Brain pericyte (primary cell): Measurements from ENCODE around the gene CCL27.
"Not testable (repeated sequence)": the region's sequence is repeated elsewhere in the genome, so short reads cannot be mapped to it uniquely, and the experiment has no call there.

Experiments used
- DNase-seq: peaks from one replicate; pipeline ENCODE4 v3.0.0-alpha.2; 2012; ENCODE audit warnings: low read depth, low spot score

CCL27 gene

DNA sequence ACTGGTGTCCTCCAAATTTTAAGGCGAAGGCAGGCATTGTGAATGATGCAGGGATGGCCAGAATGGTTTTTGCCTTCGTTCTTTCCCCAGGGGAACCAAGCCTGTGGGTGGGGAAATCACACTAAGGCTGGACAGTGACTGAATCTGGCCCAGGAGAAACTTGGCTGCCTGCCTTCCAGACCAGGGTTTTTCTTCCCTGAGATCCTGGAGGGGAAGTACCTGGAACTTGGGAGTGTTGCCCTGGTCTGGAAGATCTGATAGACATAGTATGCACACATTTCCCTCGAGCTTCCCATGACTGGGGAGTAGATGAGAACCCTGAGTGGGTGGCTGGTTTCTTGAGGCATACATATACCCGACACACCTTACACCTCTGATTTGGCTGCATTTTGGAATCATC is 11.1 kb downstream of the CCL27 start:
- no peak for DNase-seq

GRCh38 chr9:34650816-34651215 is 11.6 kb downstream of the CCL27 start:
- DNase-seq: no peak

GRCh38 chr9:34648673-34649072 is 13.8 kb downstream of the CCL27 start:
- DNase-seq: no peak

DNA sequence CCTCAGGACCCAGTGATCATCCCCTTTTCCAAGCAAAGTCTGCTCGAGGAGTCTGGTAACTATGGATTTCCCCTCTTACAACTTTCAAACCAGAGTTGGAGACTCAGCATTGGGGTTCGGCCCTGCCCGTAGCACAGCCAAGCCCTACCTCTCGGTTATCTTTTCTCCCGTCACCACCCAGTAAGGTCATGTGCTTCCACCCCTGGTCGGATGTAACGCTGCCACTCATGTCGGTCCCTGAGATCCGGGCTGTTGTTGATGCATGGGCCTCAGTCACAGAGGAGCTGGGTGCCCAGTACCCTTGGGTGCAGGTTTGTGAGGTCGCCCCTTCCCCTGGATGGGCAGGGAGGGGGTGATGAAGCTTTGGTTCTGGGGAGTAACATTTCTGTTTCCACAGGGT is 14.8 kb downstream of the CCL27 start:
- no peak for DNase-seq

DNA sequence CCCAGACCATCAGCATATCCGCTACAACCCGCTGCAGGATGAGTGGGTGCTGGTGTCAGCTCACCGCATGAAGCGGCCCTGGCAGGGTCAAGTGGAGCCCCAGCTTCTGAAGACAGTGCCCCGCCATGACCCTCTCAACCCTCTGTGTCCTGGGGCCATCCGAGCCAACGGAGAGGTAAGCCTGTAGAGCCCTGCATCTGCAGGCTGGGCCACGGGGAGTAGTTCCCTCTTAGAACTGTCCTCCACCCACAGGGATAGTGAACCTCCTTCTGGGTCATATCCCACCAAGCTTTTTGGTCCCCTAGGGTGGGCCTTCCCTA is 15.4 kb downstream of the CCL27 start:
- no peak for DNase-seq

DNA sequence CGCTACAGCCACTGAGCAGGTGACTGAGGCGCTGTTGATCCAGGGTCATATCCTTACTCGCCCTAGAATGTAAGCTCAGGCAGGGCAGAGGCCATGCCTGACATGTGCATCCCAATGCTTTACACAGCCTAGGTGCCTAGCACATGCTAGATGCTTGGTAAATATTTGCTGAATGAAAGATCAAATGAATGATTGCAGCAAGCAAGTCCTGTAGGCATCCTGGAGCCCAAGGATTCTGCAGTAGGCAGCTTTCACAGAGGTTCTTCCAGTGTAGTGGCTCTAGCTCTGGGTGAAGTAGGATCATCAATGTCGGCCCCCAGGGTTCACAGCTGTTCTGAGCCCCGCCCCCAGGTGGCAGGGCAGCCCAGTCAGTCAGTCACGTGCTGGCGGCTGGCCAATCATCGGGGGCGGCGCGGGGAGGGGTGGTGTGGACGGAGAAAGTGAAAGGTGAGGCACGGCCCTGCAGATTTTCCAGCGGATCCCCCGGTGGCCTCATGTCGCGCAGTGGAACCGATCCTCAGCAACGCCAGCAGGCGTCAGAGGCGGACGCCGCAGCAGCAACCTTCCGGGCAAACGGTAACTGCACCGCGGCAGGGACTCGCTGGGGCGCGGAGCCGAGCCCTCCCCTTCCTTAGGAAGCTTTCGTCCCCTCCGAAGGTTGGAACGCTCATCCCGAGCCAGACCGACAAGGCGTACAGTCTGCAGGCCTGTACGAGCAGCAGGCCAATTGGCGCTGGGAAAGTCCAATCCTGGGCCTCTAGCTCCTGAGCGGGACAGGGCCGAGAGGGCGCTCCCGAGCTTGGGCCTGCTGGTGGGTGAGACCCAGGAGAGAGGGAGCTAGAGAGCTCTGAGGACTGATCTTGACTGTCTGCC is 16.0 kb downstream of the CCL27 start, which contains the start of gene GALT:
Gene GALT (plus strand): TSS at position 465 of the 873 bp plus-strand sequence. CDS start 30 bp downstream, at position 495.
- DNase-seq: no peak

DNA sequence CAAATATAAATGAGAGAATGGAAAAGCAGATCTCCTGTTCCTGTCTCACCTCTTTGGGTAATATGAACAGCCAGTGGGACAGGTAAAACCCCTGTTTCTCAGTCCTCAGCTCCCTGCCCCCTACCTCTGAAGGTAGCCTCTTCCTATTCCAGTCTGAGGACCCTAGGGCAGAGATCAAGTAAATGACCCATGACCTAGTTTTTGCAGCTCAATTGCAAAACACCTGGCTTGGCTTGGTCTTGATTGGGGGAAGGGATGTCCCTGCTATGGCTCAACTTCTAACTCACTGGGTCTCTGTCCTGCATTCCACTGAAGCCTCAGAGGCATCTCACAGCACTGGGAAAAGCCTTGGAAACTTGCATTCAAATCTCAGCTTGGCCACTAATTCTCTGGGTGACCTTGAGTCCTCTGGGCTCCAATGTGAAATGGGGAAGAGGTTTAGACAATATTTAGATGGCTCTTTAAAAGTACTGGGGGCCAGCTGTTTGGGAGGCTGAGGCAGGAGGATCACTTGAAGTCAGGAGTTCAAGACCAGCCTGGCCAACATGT is 17.6 kb downstream of the CCL27 start:
- DNase-seq: no peak

DNA sequence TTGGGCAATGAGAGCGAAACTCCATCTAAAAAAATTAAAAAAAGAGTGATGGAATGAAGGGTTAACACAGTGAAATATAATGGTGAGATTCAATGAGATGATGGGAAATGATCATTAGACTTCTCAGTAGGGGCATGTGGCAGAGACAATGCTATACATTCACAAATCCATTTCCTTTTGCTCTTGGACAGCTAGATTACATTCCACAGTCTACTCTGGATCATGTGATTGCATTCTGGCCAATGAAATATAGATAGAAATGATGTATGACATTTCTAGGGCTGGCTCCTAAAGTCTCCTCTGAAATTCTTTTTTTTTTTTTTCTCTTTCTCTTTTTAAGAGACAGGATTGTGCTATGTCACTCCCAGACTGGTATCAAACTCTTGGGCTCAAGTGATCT is 19.8 kb downstream of the CCL27 start:
- no peak for DNase-seq

DNA sequence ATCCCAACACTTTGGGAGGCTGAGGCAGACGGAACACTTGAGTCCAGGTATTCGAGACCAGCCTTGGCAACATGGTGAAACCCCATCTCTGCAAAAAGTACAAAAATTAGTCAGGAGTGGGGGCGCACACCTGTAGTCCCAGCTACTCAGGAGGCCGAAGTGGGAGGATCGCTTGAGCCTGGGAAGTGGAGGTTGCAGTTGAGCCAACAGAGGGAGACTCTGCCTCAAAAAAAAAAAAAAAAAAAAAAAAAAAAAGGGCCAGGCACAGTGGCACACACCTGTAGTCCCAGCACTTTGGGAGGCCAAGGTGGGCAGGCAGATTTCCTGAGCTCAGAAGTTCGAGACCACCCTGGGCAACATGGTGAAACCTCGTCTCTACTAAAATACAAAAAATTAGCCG is 23.1 kb downstream of the CCL27 start:
- not testable (repeated sequence) for DNase-seq

DNA sequence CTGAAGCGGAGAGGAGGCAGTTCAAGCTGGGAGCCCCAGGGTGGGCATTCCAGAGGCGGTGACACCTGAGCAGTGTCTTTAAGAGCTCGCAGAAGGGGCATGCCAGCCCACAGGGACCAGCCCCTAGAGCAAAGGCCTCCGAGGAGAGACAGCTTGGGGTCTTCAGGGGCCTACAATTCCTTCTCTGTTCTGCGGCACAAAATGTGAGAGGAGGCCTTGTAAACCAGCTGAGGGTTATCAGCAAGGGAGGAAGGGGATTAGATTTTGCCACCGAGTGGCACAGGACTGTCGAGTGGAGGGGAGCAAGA is 24.4 kb downstream of the CCL27 start:
- DNase-seq: no peak

GRCh38 chr9:34637356-34638137 is 24.9 kb downstream of the CCL27 start, which contains the start of gene SIGMAR1:
TSS of gene SIGMAR1 (minus strand) at chr9:34637787. CDS start at chr9:34637697, 90 bp downstream.
- peak; percentile 79 for DNase-seq

DNA sequence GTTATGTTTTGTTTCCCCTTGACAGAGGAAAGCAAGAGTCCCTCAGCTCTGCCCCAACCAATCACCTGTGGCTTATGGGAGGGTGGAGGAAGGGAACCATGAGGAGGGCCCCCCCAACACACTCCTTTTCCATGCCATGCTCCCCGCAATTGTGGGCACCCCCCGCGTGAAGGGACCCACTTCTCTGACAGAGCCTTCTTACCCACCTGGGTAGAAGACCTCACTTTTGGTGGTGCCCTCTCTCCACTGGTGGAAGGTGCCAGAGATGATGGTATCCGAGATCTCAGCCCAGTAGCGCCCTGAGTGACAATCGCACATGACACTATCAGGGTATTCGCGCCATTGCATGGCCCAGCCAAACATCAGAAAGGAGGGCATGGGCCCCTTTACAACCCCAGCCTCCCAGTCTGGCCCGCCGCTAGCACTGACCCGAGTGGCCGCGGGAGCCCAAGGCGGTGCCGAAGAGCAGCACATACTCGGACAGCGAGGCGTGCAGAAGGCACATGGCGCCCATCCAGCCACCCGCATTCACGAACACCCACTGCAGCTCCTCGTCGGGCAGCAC is 25.6 kb downstream of the CCL27 start:
- no peak for DNase-seq

DNA sequence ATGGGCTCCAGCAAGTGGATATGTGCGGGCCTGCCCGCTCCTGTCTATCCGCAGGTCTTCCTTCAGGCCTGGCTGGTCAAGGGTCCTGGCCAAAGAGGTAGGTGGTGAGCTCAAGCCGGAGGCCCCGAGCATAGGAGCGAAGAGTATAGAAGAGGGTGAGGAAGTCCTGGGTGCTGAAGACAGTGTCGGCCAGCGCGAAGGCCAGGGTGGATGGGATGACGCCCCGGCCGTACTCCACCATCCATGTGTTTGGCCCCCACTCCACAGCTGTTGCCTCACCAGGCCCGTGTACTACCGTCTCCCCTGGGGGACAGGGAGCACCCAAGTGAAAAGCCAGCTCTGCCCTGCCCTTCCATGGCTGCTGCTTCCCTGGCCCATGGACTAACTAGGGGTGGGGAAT is 26.9 kb downstream of the CCL27 start:
- no peak for DNase-seq

GRCh38 chr9:34634551-34635248 is 27.8 kb downstream of the CCL27 start:
- no peak for DNase-seq

GRCh38 chr9:34633851-34634550 is 28.5 kb downstream of the CCL27 start:
- no peak for DNase-seq

- DNase-seq: no peak
Observed at GRCh38 chr9:34633166-34633565, 29.3 kb downstream of the CCL27 start.

DNA sequence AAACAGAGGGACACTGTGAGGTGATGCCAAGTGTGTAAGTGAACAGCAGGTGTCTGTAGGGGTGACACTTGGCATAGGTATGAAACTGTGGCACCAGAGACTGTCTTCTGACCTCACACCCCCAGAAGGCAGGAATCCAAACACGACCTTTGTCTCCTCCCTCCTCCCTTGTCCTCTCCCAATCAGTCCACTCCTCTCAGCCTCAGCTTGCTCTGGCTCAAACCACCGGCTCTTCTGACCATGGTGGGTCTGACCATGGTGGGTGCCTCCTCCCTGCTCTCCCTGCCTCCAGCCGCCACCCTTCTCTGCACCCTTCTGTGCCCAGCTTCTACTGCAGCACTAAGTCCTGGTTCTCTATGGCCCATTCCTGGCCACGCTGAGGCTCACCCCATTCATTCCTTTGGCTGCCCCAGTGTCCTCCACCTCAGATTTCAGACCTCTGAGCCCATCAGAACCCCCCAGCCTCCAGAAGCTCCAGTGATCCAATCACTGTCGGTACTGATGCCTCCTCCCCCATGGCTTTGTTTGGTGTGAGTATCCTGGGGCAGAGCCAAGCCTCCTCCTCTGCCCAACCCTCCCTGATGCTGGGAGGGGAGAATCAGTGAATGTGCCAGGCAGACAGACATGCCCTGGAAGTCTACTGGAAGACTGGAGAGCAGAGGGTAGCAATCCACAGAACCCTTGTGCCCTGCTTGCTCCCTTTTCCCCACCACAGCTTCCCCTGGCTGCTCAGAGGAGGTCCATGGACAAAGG is 31.9 kb downstream of the CCL27 start:
- no peak for DNase-seq

- no peak for DNase-seq
Observed at GRCh38 chr9:34629491-34629808, 33.0 kb downstream of the CCL27 start.

DNA sequence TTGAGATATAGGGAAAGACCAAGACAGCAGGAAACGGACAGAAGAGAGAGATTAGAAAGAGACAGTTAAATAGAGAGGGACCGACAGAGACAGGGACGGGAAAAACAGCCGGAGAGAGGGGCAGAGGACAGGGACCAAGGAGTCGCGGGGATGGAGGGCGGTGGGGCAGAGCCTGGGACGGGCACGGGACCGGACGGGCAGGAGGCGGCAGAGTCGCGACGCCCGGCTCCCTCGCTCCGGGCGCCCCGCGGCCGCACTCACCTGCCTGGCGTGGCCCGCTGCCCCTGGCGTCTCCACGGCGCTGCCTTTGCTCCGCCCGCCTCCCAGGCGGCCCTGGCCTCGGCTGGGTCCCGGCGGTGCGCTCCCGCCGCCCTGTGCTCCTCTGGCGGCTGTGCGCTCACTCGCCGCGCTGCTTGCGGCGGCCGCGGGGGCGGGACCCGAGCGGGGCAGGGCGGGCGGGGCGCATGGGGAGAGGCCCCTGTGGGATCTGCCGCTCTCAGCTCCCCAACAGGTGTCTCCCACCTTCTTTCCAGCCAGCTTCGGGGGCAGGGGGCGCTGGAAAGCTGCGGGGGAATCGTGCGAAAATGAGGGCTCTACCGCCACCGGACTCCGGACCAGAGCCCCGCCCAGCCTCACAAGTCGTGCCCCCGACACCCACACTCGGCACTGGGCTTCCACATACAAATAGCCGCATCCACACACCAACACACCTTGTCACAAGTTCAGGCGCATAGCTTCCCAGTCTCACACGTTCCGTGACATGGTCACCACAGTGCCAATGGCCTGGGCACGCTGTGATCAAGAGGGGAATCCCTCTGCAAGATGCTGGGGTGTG is 33.6 kb downstream of the CCL27 start, which contains the start of gene ARID3C:
Gene ARID3C (minus strand): TSS at position 411 of the 835 bp plus-strand sequence. CDS start 1,052 bp downstream, outside the sequence.
- DNase-seq: no peak
